H1 (cell line): ENCODE results near the gene RALGAPA1. TPM values are rescaled to one million over a fixed set of nuclear protein-coding genes. Genes with fewer than 3 reads are reported as not detected.

ENCODE experiments used
- CTCF ChIA-PET: fragments of 300-600 bp; sonication (Branson Sonifier 250); formaldehyde crosslinking; loops from one replicate; lab custom pipeline; 2021; ENCODE audit not compliant: partially characterized antibody; lab: Charles Lee
- POLR2A ChIA-PET: fragments of 300-600 bp; sonication (Branson Sonifier 250); formaldehyde crosslinking; loops from one replicate; lab custom pipeline; 2021; ENCODE audit warnings: inconsistent platforms; ENCODE audit not compliant: partially characterized antibody; lab: Charles Lee
- DNase-seq, 2 experiments: peaks; one replicate each; pipeline versions ENCODE4 v3.0.0 to v3.0.0-alpha.2; 2010 to 2022; ENCODE audit warnings: low spot score in 2 of 2, low read depth in 1 of 2, mixed read lengths in 1 of 2
- FAIRE-seq: peaks from 2 replicates; lab custom pipeline; 2011; peaks lifted over from hg19 to GRCh38; lab: Jason Lieb, UNC
- H2AFZ ChIP-seq: 2 replicates; pipeline ENCODE4 v1.8.1; 2012; ENCODE audit warnings: low read length, inconsistent platforms
- H2AK5ac ChIP-seq: 2 replicates; pipeline ENCODE4 v1.6.1; 2013; ENCODE audit warnings: low read depth, low read length
- H2BK120ac ChIP-seq: replicated peaks from 2 replicates; pipeline ENCODE3; 2013; ENCODE audit warnings: low read depth, low read length, inconsistent platforms
- H2BK12ac ChIP-seq: 2 replicates; pipeline ENCODE4 v1.6.1; 2013; ENCODE audit warnings: low read depth, low read length
- H2BK15ac ChIP-seq: 2 replicates; pipeline ENCODE4 v1.6.1; 2013; ENCODE audit warnings: low read length
- H2BK20ac ChIP-seq: 2 replicates; pipeline ENCODE4 v1.6.1; 2013; ENCODE audit warnings: low read length
- H2BK5ac ChIP-seq: 2 replicates; pipeline ENCODE4 v1.6.1; 2013; ENCODE audit warnings: low read depth, low read length
- H3K14ac ChIP-seq: 2 replicates; pipeline ENCODE4 v1.6.1; 2013; ENCODE audit warnings: inconsistent platforms; ENCODE audit not compliant: insufficient read length
- H3K18ac ChIP-seq: 2 replicates; pipeline ENCODE4 v1.6.1; 2013; ENCODE audit warnings: low read length; ENCODE audit errors: extremely low read depth
- H3K23ac ChIP-seq: 2 replicates; pipeline ENCODE4 v1.6.1; 2013; ENCODE audit warnings: inconsistent platforms; ENCODE audit not compliant: insufficient read length
- H3K23me2 ChIP-seq: 2 replicates; pipeline ENCODE4 v1.6.1; 2013; ENCODE audit warnings: low read depth, low read length
- H3K27ac ChIP-seq: 2 replicates; pipeline ENCODE4 v1.6.1; 2011; ENCODE audit warnings: low read depth, low read length, inconsistent platforms
- H3K27me3 ChIP-seq, 4 experiments: replicated peaks in 1 of 4; 1 replicate in 1 of 4; 2 replicates in 3 of 4; pipeline versions ENCODE4 v1.6.1 to v1.8.1; 2011 to 2013; ENCODE audit warnings: low read length in 3 of 4, mild to moderate bottlenecking in 3 of 4, inconsistent platforms in 2 of 4, mixed read lengths in 2 of 4, moderate library complexity in 1 of 4; ENCODE audit not compliant: control insufficient read depth in 3 of 4, insufficient read depth in 3 of 4; ENCODE audit errors: extremely low read depth in 1 of 4
- H3K36me3 ChIP-seq, 4 experiments: 2 replicates each; pipeline versions ENCODE4 v1.6.1 to v1.8.1; 2011 to 2013; ENCODE audit warnings: mild to moderate bottlenecking in 4 of 4, low read length in 3 of 4, moderate library complexity in 2 of 4, control low read depth in 1 of 4, inconsistent platforms in 1 of 4; ENCODE audit not compliant: insufficient read depth in 4 of 4, control insufficient read depth in 2 of 4
- H3K4ac ChIP-seq: replicated peaks from 2 replicates; pipeline ENCODE3; 2013; ENCODE audit warnings: low read length, low read depth, mixed read lengths, inconsistent platforms; ENCODE audit not compliant: insufficient read length
- H3K4me1 ChIP-seq, 4 experiments: replicated peaks in 1 of 4; 1 replicate in 1 of 4; 2 replicates in 3 of 4; pipeline versions ENCODE4 v1.6.1 to v1.8.1; 2011 to 2013; ENCODE audit warnings: low read length in 3 of 4, inconsistent platforms in 2 of 4, mixed read lengths in 1 of 4; ENCODE audit not compliant: insufficient read depth in 4 of 4, control insufficient read depth in 3 of 4
- H3K4me2 ChIP-seq, 2 experiments: 2 replicates each; pipeline versions ENCODE4 v1.6.1 to v1.8.1; 2011 to 2013; ENCODE audit warnings: low read depth in 2 of 2, low read length in 2 of 2, control low read depth in 1 of 2, inconsistent platforms in 1 of 2, mild to moderate bottlenecking in 1 of 2; ENCODE audit not compliant: insufficient read depth in 1 of 2
- H3K4me3 ChIP-seq, 4 experiments: fragments of 200-600, 300-600 bp in 1 of 4; sonication (generic), shearing (Covaris generic), sonication (Bioruptor Twin) in 1 of 4; 2 replicates each; pipeline versions ENCODE4 v1.5.1 to v1.8.1; 2011 to 2016; ENCODE audit warnings: low read length in 4 of 4, low read depth in 3 of 4, control low read depth in 2 of 4, inconsistent platforms in 2 of 4, mild to moderate bottlenecking in 2 of 4, mixed read lengths in 1 of 4, moderate library complexity in 1 of 4; ENCODE audit not compliant: insufficient read depth in 2 of 4; ENCODE audit errors: extremely low read depth in 1 of 4
- H3K56ac ChIP-seq: replicated peaks from 2 replicates; pipeline ENCODE3; 2013; ENCODE audit warnings: low read depth, mild to moderate bottlenecking, mixed read lengths, low read length, inconsistent platforms; ENCODE audit not compliant: insufficient read length
- H3K79me1 ChIP-seq: 2 replicates; pipeline ENCODE4 v1.6.1; 2013; ENCODE audit warnings: low read depth, low read length, control low read depth
- H3K79me2 ChIP-seq, 2 experiments: 2 replicates each; pipeline versions ENCODE4 v1.6.1 to v1.8.1; 2012 to 2013; ENCODE audit warnings: low read length in 2 of 2, mild to moderate bottlenecking in 2 of 2, inconsistent platforms in 1 of 2; ENCODE audit not compliant: insufficient read depth in 2 of 2, control insufficient read depth in 1 of 2
- H3K9ac ChIP-seq, 4 experiments: replicated peaks in 1 of 4; 1 replicate in 1 of 4; 2 replicates in 3 of 4; pipeline versions ENCODE4 v1.6.1 to v1.8.1; 2011 to 2013; ENCODE audit warnings: low read depth in 3 of 4, low read length in 3 of 4, control low read depth in 2 of 4, mild to moderate bottlenecking in 2 of 4, moderate library complexity in 2 of 4, inconsistent platforms in 1 of 4; ENCODE audit errors: extremely low read depth in 1 of 4
- H3K9me3 ChIP-seq, 2 experiments: 2 replicates each; pipeline versions ENCODE4 v1.6.1 to v1.8.1; 2012 to 2013; ENCODE audit warnings: mild to moderate bottlenecking in 2 of 2, moderate library complexity in 2 of 2, control low read depth in 1 of 2, inconsistent platforms in 1 of 2, low read depth in 1 of 2, low read length in 1 of 2, mixed read lengths in 1 of 2; ENCODE audit not compliant: insufficient read depth in 2 of 2
- H4K20me1 ChIP-seq, 2 experiments: replicated peaks in 1 of 2; 2 replicates each; pipeline versions ENCODE3 to v1.8.1; 2011 to 2013; ENCODE audit warnings: inconsistent platforms in 2 of 2, low read length in 2 of 2, mild to moderate bottlenecking in 1 of 2; ENCODE audit not compliant: insufficient read depth in 2 of 2, control insufficient read depth in 1 of 2
- H4K5ac ChIP-seq: 2 replicates; pipeline ENCODE4 v1.6.1; 2013; ENCODE audit warnings: low read length, low read depth, mixed read lengths, inconsistent platforms; ENCODE audit not compliant: insufficient read length
- H4K8ac ChIP-seq: 2 replicates; pipeline ENCODE4 v1.8.0; 2013; ENCODE audit warnings: mild to moderate bottlenecking, moderate library complexity, low read length, inconsistent platforms; ENCODE audit not compliant: insufficient read depth; ENCODE audit errors: extremely low read depth
- H4K91ac ChIP-seq: replicated peaks from 2 replicates; pipeline ENCODE3; 2013; ENCODE audit warnings: low read length, mixed read lengths, inconsistent platforms; ENCODE audit not compliant: insufficient read length
- BCL11A ChIP-seq, 2 experiments: IDR thresholded peaks; one replicate each; pipeline ENCODE4 v1.6.1; 2011; ENCODE audit warnings: low read depth in 2 of 2, low read length in 2 of 2, mild to moderate bottlenecking in 2 of 2
- EZH2 ChIP-seq: fragments of 200-600 bp; sonication (generic); IDR thresholded peaks from 2 replicates; pipeline ENCODE4 v1.7.1; 2012; ENCODE audit warnings: low read depth, mild to moderate bottlenecking, moderate library complexity, low read length, inconsistent platforms; ENCODE audit not compliant: severe bottlenecking
- KDM4A ChIP-seq: IDR thresholded peaks from one replicate; pipeline ENCODE4 v1.7.1; 2012; ENCODE audit warnings: low read depth, mild to moderate bottlenecking, moderate library complexity, low read length, inconsistent platforms; ENCODE audit not compliant: severe bottlenecking
- RFX5 ChIP-seq: IDR thresholded peaks from 2 replicates; pipeline ENCODE4 v1.6.1; 2011; ENCODE audit warnings: low read depth, low read length, improper control_type of control experiment, borderline replicate concordance
- RXRA ChIP-seq: IDR thresholded peaks from 2 replicates; pipeline ENCODE4 v1.6.1; 2011; ENCODE audit warnings: low read depth, mild to moderate bottlenecking, low read length, moderate library complexity; ENCODE audit not compliant: insufficient read depth
- WGBS, 2 experiments: shearing (Covaris generic) in 1 of 2; methylation state at CpG; one replicate each; pipeline versions ENCODE4 v1.1.6 to v1.1.7; 2013 to 2015; ENCODE audit warnings: low lambda C conversion rate in 2 of 2, mixed read lengths in 2 of 2, inconsistent platforms in 1 of 2, low coverage in 1 of 2, missing lambda C conversion rate in 1 of 2; ENCODE audit not compliant: insufficient replicate concordance in 2 of 2, insufficient coverage in 1 of 2, insufficient read length in 1 of 2; ENCODE audit errors: extremely low coverage in 1 of 2, missing lambda C conversion rate in 1 of 2; 5-methylcytosine and 5-hydroxymethylcytosine counted together
- polyA plus RNA-seq, 7 experiments: library from polyadenylated mRNA; depleted of rRNA in 3 of 7; stranded (reverse) in 5 of 7; unstranded in 2 of 7; fragments of >200 nt in 5 of 7; fragments of 200-250 nt in 2 of 7; gene quantifications; 1 replicate in 5 of 7; 2 replicates in 1 of 7; 4 replicates in 1 of 7; pipeline versions ENCODE4 v1.2.1 to v1.2.3, GENCODE V29; 2011 to 2013; ENCODE audit warnings: missing spikeins in 2 of 7, mixed read lengths in 2 of 7
- total RNA-seq: library from RNA; stranded (reverse); fragmentation: NEBNext Ultra II Directional; extraction: Animal tissue kit (Norgen Biotek cat#: 25700); gene quantifications from 2 replicates; pipeline ENCODE4 v1.2.1, GENCODE V29; 2021
- TF ChIP-seq, protein P1 (sequence below): IDR thresholded peaks from 2 replicates; pipeline ENCODE4 v1.6.1; 2012; ENCODE audit warnings: inconsistent platforms
- TF ChIP-seq, protein P2 (sequence below), 3 experiments: IDR thresholded peaks; 1 replicate in 2 of 3; 2 replicates in 1 of 3; pipeline versions ENCODE4 v1.5.1 to v1.6.1; 2011; ENCODE audit warnings: low read length in 3 of 3, mild to moderate bottlenecking in 3 of 3, inconsistent platforms in 2 of 3, low read depth in 1 of 3, moderate library complexity in 1 of 3; ENCODE audit not compliant: insufficient read depth in 1 of 3; ENCODE audit errors: control extremely low read depth in 1 of 3

Gene RALGAPA1
- total and polyA plus RNA-seq, 2 of the 8 experiments (the other 6 are each of a cell fraction or from before 2014, with no cell fraction given) = 4.2 to 26.7 TPM

- WGBS, 2 experiments = 93% methylated on average over 2 of the region's 2 CpGs; no CpG with 5 or more reads in 1 of the 2 experiments
- H2AK5ac ChIP-seq = no peak overlapping the region
- H3K23me2 ChIP-seq = no peaks in the 10 kb centered on the region
- ChIA-PET POLR2A (no interaction called here), CTCF (interaction anchor here (0.6 to 1.7 kb wide), 2 partner anchors 12 to 27 kb away, joined by 3 to 4 read pairs; no protein-coding TSS in a partner anchor)
- TF ChIP-seq RXRA (no peak), BCL11A (IDR thresholded peaks at IDR 0.05; ENCODE audit: low read depth in 2 of 2, low read length in 2 of 2) (no peak), KDM4A (no peak), RFX5 (no peak), EZH2 (no peak)
- TF ChIP-seq, protein P1, sequence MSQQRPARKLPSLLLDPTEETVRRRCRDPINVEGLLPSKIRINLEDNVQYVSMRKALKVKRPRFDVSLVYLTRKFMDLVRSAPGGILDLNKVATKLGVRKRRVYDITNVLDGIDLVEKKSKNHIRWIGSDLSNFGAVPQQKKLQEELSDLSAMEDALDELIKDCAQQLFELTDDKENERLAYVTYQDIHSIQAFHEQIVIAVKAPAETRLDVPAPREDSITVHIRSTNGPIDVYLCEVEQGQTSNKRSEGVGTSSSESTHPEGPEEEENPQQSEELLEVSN = no peak
- TF ChIP-seq, protein P2, sequence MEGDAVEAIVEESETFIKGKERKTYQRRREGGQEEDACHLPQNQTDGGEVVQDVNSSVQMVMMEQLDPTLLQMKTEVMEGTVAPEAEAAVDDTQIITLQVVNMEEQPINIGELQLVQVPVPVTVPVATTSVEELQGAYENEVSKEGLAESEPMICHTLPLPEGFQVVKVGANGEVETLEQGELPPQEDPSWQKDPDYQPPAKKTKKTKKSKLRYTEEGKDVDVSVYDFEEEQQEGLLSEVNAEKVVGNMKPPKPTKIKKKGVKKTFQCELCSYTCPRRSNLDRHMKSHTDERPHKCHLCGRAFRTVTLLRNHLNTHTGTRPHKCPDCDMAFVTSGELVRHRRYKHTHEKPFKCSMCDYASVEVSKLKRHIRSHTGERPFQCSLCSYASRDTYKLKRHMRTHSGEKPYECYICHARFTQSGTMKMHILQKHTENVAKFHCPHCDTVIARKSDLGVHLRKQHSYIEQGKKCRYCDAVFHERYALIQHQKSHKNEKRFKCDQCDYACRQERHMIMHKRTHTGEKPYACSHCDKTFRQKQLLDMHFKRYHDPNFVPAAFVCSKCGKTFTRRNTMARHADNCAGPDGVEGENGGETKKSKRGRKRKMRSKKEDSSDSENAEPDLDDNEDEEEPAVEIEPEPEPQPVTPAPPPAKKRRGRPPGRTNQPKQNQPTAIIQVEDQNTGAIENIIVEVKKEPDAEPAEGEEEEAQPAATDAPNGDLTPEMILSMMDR (IDR thresholded peaks at IDR 0.05; ENCODE audit: control extremely low read depth in 1 of 3, insufficient read depth in 1 of 3, low read depth in 1 of 3, low read length in 3 of 3) = no peak
- H4K91ac ChIP-seq = no peak overlapping the region
- DNase-seq (no peak), FAIRE-seq (no peak)
- no peak overlapping the region for H2BK15ac ChIP-seq
- no peak overlapping the region for H3K14ac ChIP-seq
- no peak overlapping the region for H4K8ac ChIP-seq
- no peak overlapping the region for H2AFZ ChIP-seq
- H2BK5ac ChIP-seq = no peak overlapping the region
- no peak overlapping the region for H3K4me3 ChIP-seq
- no peaks in the 10 kb centered on the region for H3K79me1 ChIP-seq
- no peak overlapping the region for H3K23ac ChIP-seq
- H3K36me3 ChIP-seq = peaks cover 0 to 3% (median 0%) of the 10 kb centered on the region in 4 experiments; a peak in 1 of 8 replicates
- no peak overlapping the region for H3K27ac ChIP-seq
- no peak overlapping the region for H3K4ac ChIP-seq
- no peaks in the 10 kb centered on the region for H3K9me3 ChIP-seq
- no peak overlapping the region for H3K56ac ChIP-seq
- H2BK120ac ChIP-seq = no peak overlapping the region
- H3K27me3 ChIP-seq = no peaks in the 10 kb centered on the region
- H2BK20ac ChIP-seq = no peak overlapping the region
- H3K18ac ChIP-seq = no peak overlapping the region
- H4K20me1 ChIP-seq = no peaks in the 10 kb centered on the region
- H3K4me1 ChIP-seq = no peaks in the 10 kb centered on the region
- no peaks in the 10 kb centered on the region for H3K79me2 ChIP-seq
- no peak overlapping the region for H4K5ac ChIP-seq
- H3K9ac ChIP-seq = no peak overlapping the region
- no peak overlapping the region for H2BK12ac ChIP-seq
- no peak overlapping the region for H3K4me2 ChIP-seq
These were observed 44.1 kb upstream of the RALGAPA1 start for GRCh38 chr14:35853225-35853624.
